Eye (tissue), 1 donor: ENCODE data around the gene ADGRL1.
"Not testable (repeated sequence)": the region's sequence is repeated elsewhere in the genome, so short reads cannot be mapped to it uniquely, and the experiment has no call there.

Experiments used
- DNase-seq: peaks from one replicate; pipeline ENCODE4 v3.0.0-alpha.2; 2015

ADGRL1 gene

GRCh38 chr19:14158276-14159023 is 47.5 kb downstream of the ADGRL1 start:
- DNase-seq: no peak

DNA sequence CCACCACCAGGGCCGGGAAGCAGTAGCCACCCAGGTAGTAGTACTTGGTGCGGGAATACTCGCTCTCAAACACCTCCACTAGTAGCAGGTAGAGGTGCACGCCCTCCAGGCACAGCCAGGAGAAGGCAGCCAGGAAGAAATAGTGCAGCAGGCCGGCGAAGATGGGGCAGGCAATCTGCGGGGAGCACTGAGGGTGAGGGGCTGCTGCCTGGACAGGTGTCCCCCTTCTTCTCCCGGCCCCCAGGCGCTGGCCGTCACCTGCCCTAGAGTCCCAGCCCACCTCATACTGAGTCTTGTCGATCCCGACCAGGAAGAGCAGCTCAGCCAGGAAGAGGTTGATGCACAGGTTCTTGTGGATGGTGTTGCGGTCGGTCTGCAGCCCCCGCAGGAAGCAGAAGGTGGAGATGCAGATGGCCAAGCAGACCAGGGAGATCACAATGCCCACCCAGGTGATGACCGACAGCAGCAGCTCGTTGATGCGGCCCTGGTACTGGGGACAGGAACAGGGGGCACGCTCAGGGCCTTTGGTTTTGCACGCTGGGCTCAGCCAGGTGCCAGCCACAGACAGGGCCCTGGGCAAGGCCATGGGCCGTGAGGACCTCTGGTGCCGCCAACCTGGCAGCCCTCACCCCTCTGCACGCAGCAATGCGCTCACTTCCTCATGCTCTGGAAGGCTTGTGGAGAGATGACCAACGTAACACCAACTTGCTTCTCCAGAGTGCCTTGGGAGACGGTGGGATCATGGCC is 48.8 kb downstream of the ADGRL1 start:
- DNase-seq: no peak

DNA sequence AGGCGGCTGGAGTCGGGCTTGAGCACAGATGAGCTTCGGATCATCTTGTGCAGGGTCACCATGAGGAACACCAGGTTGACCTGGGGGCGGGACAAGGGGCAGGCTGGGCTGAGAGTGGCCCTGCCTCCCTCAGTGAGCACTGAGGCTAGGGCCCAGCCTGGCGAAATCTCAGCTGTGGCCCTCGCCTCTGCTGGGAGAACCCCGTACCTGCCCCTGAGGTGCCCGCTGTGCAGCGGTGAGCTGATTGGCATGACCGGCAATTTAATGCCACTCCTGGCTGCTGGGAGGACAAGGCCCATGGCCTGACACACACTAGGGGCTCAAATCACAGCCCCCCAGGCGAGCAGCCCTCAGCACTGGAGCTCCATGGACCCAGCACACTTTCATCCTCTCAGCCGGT is 49.8 kb downstream of the ADGRL1 start:
- no peak for DNase-seq

- DNase-seq: no peak
Measured at GRCh38 chr19:14155371-14155770, 50.6 kb downstream of the ADGRL1 start.

DNA sequence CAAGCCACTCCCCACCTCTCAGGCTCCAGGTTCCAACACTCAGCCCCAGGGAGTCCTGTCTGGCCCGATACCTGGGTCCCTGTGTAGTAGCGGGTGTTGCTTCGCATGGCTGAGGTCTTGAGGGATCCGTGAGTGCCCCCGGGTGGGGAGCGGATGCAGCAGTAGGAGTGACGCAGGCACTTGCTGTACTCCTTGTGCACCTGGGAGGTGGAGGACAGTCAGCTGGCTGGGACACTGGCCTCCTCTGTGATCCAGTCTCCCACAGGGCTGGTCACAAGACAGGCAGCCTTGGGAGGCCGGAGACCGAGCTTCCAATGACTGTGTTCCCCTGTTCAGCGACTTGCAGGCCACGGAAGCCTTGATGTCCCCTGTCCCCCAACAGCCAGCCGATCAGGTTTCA is 53.3 kb downstream of the ADGRL1 start:
- no peak for DNase-seq

DNA sequence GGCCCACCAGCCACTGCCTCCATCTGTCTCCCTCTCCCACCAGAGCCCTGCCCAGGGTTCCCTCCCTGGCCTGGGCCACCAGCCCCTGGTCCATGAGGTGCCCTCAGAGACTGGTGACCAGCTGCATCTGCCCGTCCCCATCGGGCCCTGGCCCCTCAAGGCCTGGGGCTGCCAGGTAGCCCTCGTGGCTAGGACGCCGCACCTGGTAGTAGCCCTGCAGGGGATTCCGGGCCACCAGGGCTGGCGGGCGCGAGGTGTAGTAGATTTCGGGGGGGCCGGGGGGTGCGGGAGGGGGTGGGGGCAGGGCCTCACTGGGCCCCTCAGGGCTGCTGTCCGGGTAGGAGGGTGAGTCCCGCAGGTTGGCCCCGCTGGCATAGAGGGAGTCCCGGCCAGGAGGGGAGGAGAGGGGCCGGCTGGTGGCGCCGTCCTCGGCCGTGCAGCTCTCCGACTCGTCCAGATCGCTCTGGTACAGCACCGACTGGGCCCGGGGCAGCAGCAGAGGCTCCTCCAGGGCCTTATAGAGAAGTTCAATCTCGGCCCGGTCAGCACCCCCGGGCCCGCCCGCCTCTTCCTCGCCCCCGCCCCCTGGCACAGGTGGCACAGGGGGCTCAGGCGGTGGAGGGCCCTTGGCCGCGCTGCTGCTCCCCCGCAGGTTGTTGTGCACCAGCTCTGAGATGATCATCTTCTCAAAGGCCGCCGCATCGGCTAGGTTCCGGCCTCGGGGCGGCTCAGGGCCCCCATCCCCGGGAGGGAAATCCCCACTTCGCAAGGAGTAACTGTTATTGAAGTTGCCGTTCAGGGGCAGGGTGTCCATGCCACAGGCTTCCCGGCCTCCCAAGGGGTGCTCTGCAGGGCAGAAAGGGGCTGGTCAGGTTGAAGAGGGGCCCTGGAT is 55.0 kb downstream of the ADGRL1 start:
- no peak for DNase-seq

DNA sequence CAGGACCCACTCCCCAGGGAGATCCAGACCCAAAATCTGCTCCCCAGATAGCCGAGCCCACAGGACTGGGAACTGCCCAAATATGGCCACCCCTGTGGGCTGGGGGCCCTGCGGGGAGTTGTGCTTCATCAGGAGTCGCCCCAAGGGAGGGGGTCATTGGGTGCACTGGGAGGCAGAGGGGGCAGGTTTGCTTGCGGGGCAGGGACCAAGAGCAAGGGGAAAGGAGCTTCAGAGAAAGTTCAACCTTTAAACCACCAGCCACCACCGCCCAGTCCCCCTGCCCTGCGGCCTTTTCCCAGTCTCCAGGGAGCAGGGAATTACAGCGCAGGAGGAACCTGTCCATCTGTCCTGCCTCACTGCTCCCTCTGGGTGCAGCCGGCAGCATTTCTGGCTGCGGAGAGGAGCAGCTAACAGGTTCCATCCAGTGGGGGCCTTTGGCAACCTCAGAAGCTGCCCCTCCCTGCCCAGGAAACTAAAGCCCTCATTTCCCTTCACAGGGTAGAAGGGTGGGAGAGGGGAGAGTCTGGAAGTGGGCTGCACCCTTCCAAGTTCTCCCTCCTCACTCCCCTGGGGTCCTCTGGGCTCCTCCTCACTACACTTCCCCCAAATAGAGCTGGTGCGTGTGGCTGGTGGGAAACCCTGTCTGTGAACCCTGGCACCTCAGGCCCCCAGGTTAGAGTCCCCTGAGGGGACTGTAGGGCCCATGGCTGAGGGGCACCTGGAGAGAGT is 55.8 kb downstream of the ADGRL1 start:
- no peak for DNase-seq

DNA sequence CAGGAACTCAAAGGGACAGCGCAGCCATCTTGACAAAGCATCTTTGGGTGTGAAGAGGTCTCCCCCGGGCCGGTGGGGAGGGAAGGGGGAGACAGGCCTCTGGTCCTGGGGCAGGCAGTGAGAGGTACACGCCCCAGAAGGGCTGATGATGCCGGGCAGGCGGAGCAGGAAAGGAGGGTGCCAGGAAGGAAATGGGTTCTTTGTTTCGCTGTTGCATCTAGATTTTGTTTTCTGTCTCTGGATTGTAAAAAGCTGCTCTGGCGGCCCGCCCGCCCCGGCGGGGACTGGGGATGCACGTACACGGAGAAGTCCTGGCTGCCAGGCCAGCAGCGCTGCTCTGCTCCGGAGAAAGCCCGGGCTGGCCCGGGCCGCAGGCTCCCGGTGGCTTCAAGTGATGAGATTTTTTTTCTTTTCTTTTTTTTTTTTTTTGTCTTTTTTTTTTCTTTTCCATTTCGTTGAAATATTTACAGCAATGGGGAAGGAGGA is 56.4 kb downstream of the ADGRL1 start:
- peak; percentile 66 for DNase-seq

- DNase-seq: no peak
Measured at GRCh38 chr19:14148751-14149410, 57.1 kb downstream of the ADGRL1 start.

DNA sequence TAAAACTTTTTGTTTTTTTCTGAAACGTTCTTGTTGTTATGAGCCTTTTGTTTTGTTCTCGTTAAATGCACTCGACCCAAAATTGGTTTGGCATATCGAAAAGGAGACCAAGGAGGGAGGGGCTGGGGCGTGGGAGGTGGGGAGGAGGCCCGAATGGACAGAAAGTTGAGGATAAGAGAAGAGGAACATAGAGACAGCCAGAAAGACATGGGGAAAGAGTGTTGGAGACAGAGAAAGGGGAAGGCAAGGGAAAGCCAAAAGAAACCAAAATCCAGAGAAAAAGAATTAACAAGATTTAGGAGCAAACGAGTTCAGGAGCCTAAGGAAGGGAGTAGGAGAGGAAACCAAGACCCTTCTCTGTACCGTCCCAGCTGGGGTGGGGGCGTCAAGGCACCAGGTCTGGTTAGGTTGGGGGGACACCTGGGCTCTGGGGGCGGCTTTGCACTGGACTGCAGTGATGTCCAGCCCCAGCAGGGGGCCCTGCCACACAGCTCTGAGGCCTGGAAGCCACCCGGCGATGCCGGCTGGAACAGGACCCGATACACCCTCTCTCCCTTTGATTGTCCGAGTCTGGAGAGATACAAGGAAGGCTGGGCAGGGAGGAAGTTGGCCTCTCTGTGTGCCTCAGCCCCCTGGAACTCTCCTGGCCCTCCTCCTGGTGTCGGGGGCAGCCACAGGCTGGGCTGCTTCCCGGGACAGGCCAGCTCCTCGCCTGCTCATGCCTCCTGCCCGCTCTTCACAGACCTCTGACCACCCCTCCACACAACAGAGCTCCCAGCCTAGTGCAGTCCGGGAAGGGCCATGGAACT is 58.0 kb downstream of the ADGRL1 start:
- peak; percentile 85 for DNase-seq

DNA sequence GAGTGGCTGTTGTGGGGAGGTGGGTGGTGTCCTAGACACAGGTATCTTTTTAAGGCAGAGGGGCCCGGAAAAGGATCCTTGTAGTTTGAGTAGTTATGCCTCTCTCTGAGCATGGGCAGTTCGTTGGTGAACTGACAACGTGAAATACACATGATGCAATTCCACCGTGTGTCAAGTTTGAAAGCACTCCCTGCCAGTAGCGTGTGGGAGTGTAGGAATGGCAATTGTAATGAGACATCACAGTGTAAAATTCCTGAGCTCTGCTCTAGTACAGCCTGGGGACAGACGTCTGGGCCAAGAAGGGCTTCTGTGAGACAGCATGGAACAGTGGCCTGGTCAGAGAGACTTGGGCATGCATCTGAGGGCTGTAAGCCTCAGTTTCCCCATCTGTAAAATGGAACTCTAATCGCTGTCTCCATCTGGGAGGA is 59.2 kb downstream of the ADGRL1 start:
- no peak for DNase-seq

- DNase-seq: not testable (repeated sequence)
Measured at GRCh38 chr19:14146169-14146568, 59.8 kb downstream of the ADGRL1 start.

GRCh38 chr19:14145381-14145780 is 60.6 kb downstream of the ADGRL1 start:
- no peak for DNase-seq

GRCh38 chr19:14142262-14143190 is 63.4 kb downstream of the ADGRL1 start:
- DNase-seq: no peak

DNA sequence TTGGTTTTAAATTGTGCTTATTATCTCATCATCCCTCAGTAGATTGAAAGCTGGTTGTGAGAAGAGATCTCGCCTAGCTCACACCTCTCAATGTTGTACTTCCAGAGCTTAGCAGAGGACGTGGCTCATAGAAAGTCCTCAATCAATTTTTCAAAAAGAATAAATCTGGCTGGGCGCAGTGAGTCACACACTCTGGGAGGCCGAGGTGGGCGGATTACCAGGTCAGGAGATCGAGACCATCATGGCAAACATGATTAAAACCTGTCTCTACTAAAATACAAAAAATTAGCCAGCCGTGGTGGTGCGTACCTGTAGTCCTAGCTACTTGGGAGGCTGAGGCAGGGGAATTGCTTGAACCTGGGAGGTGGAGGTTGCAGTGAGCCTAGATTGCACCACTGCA is 64.9 kb downstream of the ADGRL1 start:
- no peak for DNase-seq

- peak; percentile 43 for DNase-seq
Measured at GRCh38 chr19:14139944-14140343, 66.0 kb downstream of the ADGRL1 start.

GRCh38 chr19:14138576-14139265 is 67.2 kb downstream of the ADGRL1 start:
- no peak for DNase-seq

- peak; percentile 99 for DNase-seq
Measured at GRCh38 chr19:14136509-14137281, 69.3 kb downstream of the ADGRL1 start, which contains the start of gene ASF1B. TSS of gene ASF1B (minus strand) at chr19:14136589. CDS start at chr19:14136456, 133 bp downstream.
